ACC112 (cell line): ENCODE data around the gene IQCE.

Experiments
- H2AFZ ChIP-seq: fragments of 200-600 bp; sonication (generic); one replicate; pipeline ENCODE4 v1.6.0; 2017; ENCODE audit warnings: antibody characterized with exemption, low read length; ENCODE audit not compliant: unreplicated experiment
- H3K27ac ChIP-seq: fragments of 200-600 bp; sonication (generic); 2 replicates; pipeline ENCODE4 v1.5.1; 2014; ENCODE audit warnings: low read depth, mild to moderate bottlenecking, antibody characterized with exemption, low read length, moderate library complexity
- H3K27me3 ChIP-seq: fragments of 200-600 bp; sonication (generic); 2 replicates; pipeline ENCODE4 v1.6.1; 2014; ENCODE audit warnings: mild to moderate bottlenecking, antibody characterized with exemption, low read length, moderate library complexity, mixed read lengths; ENCODE audit not compliant: insufficient read depth
- H3K36me3 ChIP-seq: fragments of 200-600 bp; sonication (generic); 2 replicates; pipeline ENCODE4 v1.6.1; 2016; ENCODE audit warnings: mild to moderate bottlenecking, antibody characterized with exemption, low read length, moderate library complexity, mixed read lengths; ENCODE audit not compliant: insufficient read depth
- H3K4me1 ChIP-seq: fragments of 200-600 bp; sonication (generic); one replicate; pipeline ENCODE4 v1.6.1; 2016; ENCODE audit warnings: low read length, mixed read lengths; ENCODE audit not compliant: insufficient read depth, unreplicated experiment, control insufficient read depth
- H3K4me3 ChIP-seq: fragments of 200-600 bp; sonication (generic); 2 replicates; pipeline ENCODE4 v1.5.1; 2014; ENCODE audit warnings: mild to moderate bottlenecking, low read depth, low read length
- H3K79me2 ChIP-seq: fragments of 200-600 bp; sonication (generic); one replicate; pipeline ENCODE4 v1.6.0; 2016; ENCODE audit warnings: low read length; ENCODE audit not compliant: control insufficient read depth, unreplicated experiment, insufficient read depth

The IQCE gene

GRCh38 chr7:2515424-2516193 lies 43.2 kb upstream of the IQCE start:
- no peak overlapping the region for H3K27ac ChIP-seq
- peaks cover 3% of the 10 kb centered on the region for H3K79me2 ChIP-seq
- no peak overlapping the region for H3K4me3 ChIP-seq
- no peaks in the 10 kb centered on the region for H3K27me3 ChIP-seq
- H2AFZ ChIP-seq, result no peak overlapping the region
- H3K36me3 ChIP-seq, result no peaks in the 10 kb centered on the region
- peaks cover 33% of the 10 kb centered on the region for H3K4me1 ChIP-seq

- H3K27me3 ChIP-seq, result no peaks in the 10 kb centered on the region
- H3K4me1 ChIP-seq, result peaks cover 35% of the 10 kb centered on the region
- peaks cover 5% of the 10 kb centered on the region for H3K79me2 ChIP-seq
- no peak overlapping the region for H2AFZ ChIP-seq
- H3K36me3 ChIP-seq, result no peaks in the 10 kb centered on the region
- no peak overlapping the region for H3K27ac ChIP-seq
- no peak overlapping the region for H3K4me3 ChIP-seq
These were observed 42.6 kb upstream of the IQCE start for GRCh38 chr7:2516194-2516555.

DNA sequence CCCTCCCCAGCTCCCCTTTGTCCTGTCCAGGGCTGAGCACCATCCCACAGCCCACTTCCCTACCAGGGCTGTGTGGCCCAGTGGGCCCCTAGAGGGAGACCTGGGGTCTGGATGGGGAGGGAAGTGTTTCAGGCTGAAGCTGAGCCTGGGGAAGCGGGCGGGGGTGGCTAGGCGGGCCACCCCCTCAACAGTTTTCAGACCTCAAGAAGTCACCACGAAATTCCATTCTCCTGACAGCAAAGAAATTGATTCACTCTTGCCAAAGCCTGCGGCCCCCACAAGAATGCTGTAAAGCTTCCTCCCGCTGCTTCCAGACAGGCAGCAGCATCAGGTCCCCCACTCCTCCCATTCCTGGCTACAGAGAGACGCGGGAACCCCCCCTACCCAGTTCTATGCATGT lies 41.8 kb upstream of the IQCE start:
- no peaks in the 10 kb centered on the region for H3K27me3 ChIP-seq
- peaks cover 10% of the 10 kb centered on the region for H3K79me2 ChIP-seq
- H3K27ac ChIP-seq, result no peak overlapping the region
- H3K36me3 ChIP-seq, result no peaks in the 10 kb centered on the region
- H3K4me3 ChIP-seq, result 0 out of 2 replicates have a peak overlapping the region, but pooled peaks have one; percentile 9
- H3K4me1 ChIP-seq, result peaks cover 43% of the 10 kb centered on the region
- H2AFZ ChIP-seq, result no peak overlapping the region

DNA sequence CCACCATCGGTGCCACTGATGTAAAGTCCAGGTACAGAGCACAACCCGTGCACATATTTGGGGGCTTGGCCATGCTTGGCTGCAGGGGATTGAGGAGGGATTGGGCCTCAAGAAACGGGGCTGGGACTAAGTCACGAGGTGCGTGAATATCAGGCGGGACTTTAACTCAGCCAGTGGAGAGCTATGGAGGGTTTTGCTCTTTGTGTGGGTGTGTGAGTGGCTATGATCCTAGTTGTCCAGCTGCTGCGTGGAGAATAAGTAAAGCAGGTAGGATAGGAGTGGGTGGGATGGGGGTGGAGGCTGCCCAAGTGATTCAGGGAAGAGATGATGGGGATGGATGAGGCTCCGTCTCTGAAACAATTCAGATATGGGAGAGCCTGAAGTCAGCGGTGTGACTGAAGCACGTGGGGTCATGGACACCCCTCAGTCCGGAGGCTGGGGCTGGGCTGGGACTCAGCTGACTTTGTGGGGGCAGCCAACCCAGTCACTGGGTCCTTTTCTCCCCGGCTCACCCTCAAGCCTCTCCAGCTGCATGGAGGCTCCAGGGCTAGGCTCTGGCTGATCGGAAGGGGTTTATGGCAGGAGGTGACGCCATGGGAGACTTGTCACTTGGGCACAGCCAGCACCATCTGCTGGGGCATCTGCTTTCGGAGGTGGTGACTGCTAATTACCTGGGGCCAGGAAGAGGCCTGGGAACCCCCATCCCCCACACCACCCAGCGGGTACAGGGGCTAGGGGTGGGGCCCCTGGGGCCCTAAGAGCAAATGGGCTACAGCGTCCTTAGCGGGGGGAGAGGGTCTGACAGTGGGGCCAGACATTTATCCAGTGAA lies 40.9 kb upstream of the IQCE start:
- Histone ChIP-seq H2AFZ (no peak overlapping the region), H3K4me3 (0 out of 2 replicates have a peak overlapping the region, but pooled peaks have one; percentile 9), H3K36me3 (no peaks in the 10 kb centered on the region), H3K27me3 (no peaks in the 10 kb centered on the region), H3K27ac (no peak overlapping the region), H3K79me2 (peaks cover 10% of the 10 kb centered on the region), H3K4me1 (peaks cover 50% of the 10 kb centered on the region)

GRCh38 chr7:2518737-2519118 lies 40.1 kb upstream of the IQCE start:
- no peaks in the 10 kb centered on the region for H3K36me3 ChIP-seq
- no peak overlapping the region for H3K27ac ChIP-seq
- H3K27me3 ChIP-seq, result no peaks in the 10 kb centered on the region
- peaks cover 59% of the 10 kb centered on the region for H3K4me1 ChIP-seq
- H3K4me3 ChIP-seq, result peak overlapping the region; percentile 52
- peaks cover 16% of the 10 kb centered on the region for H3K79me2 ChIP-seq
- no peak overlapping the region for H2AFZ ChIP-seq

GRCh38 chr7:2519119-2519930 lies 39.5 kb upstream of the IQCE start, which contains the start of gene LFNG:
LFNG (plus strand) TSS chr7:2519774; CDS start chr7:2519862, 88 bp downstream.
- no peak within 1 kb of the TSS for H3K27ac ChIP-seq
- no peaks in the 10 kb centered on the region for H3K27me3 ChIP-seq
- H3K4me1 ChIP-seq, result peaks cover 64% of the 10 kb centered on the region
- H3K79me2 ChIP-seq, result peaks cover 16% of the 10 kb centered on the region
- H2AFZ ChIP-seq, result no peak within 1 kb of the TSS
- peak within 1 kb of the TSS; percentile 86 for H3K4me3 ChIP-seq
- no peaks in the 10 kb centered on the region for H3K36me3 ChIP-seq

- Histone ChIP-seq H3K27ac (no peak overlapping the region), H3K27me3 (no peaks in the 10 kb centered on the region)
These were observed 38.5 kb upstream of the IQCE start for GRCh38 chr7:2520131-2520760.

GRCh38 chr7:2520761-2521290 lies 38.0 kb upstream of the IQCE start:
- Histone ChIP-seq H3K4me3 (peak overlapping the region; percentile 86), H3K27ac (no peak overlapping the region), H3K27me3 (no peaks in the 10 kb centered on the region), H2AFZ (no peak overlapping the region), H3K4me1 (peaks cover 64% of the 10 kb centered on the region), H3K36me3 (no peaks in the 10 kb centered on the region), H3K79me2 (peaks cover 16% of the 10 kb centered on the region)

More at GRCh38 chr7:2520131-2520760, 38.5 kb upstream of the IQCE start:
- Histone ChIP-seq H3K4me1 (peaks cover 64% of the 10 kb centered on the region), H3K36me3 (no peaks in the 10 kb centered on the region), H3K79me2 (peaks cover 16% of the 10 kb centered on the region), H2AFZ (no peak overlapping the region), H3K4me3 (peak overlapping the region; percentile 86)

- no peaks in the 10 kb centered on the region for H3K36me3 ChIP-seq
- H3K27me3 ChIP-seq, result no peaks in the 10 kb centered on the region
- peak overlapping the region; percentile 11; the same call in 1 of the 2 replicates for H3K27ac ChIP-seq
- peaks cover 60% of the 10 kb centered on the region for H3K4me1 ChIP-seq
- peaks cover 16% of the 10 kb centered on the region for H3K79me2 ChIP-seq
- H3K4me3 ChIP-seq, result peak overlapping the region; percentile 86
- no peak overlapping the region for H2AFZ ChIP-seq
These were observed 37.4 kb upstream of the IQCE start for GRCh38 chr7:2521341-2521745.
